ENCODE data around the gene YIPF2.

DNA sequence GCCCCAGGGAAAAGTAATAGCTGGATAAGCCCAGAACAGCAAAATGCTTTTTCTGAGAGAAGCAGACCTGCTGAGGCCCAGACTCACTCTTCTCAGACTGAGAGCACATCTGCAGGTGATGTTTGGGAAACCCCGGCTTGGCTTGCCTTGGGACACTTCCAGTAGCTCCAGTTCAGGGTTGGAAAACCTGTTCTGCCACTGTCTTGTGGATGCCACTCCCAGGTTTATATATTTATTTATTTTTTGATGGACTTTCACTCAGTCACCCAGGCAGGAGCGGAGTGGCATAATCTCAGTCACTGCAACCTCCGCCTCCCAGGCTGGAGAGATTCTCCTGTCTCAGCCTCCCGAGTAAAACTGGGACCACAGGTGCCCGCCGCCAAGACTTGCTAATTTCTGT is 24.4 kb upstream of the YIPF2 start:
- TF ChIP-seq, protein P1, sequence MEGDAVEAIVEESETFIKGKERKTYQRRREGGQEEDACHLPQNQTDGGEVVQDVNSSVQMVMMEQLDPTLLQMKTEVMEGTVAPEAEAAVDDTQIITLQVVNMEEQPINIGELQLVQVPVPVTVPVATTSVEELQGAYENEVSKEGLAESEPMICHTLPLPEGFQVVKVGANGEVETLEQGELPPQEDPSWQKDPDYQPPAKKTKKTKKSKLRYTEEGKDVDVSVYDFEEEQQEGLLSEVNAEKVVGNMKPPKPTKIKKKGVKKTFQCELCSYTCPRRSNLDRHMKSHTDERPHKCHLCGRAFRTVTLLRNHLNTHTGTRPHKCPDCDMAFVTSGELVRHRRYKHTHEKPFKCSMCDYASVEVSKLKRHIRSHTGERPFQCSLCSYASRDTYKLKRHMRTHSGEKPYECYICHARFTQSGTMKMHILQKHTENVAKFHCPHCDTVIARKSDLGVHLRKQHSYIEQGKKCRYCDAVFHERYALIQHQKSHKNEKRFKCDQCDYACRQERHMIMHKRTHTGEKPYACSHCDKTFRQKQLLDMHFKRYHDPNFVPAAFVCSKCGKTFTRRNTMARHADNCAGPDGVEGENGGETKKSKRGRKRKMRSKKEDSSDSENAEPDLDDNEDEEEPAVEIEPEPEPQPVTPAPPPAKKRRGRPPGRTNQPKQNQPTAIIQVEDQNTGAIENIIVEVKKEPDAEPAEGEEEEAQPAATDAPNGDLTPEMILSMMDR (IDR thresholded peaks at IDR 0.05), result no peak
- TF ChIP-seq POLR2A (IDR thresholded peaks at IDR 0.05), result no peak
